MG63 (cell line): ENCODE measurements around the gene SPATC1L. TPM values are rescaled to one million over a fixed set of nuclear protein-coding genes. Genes with fewer than 3 reads are reported as not detected.

Experiments used
- DNase-seq: peaks from one replicate; pipeline ENCODE4 v3.0.0-alpha.2; 2020
- H3K27me3 ChIP-seq: fragments of 250-450 bp; sonication (Bioruptor Pico); 2 replicates; pipeline ENCODE4 v1.5.1; 2020; ENCODE audit warnings: mild to moderate bottlenecking, moderate library complexity
- H3K36me3 ChIP-seq: fragments of 250-450 bp; sonication (Bioruptor Pico); 2 replicates; pipeline ENCODE4 v1.5.1; 2020; ENCODE audit warnings: mild to moderate bottlenecking, moderate library complexity
- H3K4me3 ChIP-seq: fragments of 250-450 bp; sonication (Bioruptor Pico); 2 replicates; pipeline ENCODE4 v1.5.1; 2020; ENCODE audit warnings: mild to moderate bottlenecking, moderate library complexity
- H3K9me3 ChIP-seq: fragments of 250-450 bp; sonication (Bioruptor Pico); 2 replicates; pipeline ENCODE4 v1.5.1; 2020; ENCODE audit warnings: mild to moderate bottlenecking, moderate library complexity
- total RNA-seq: library from RNA; depleted of rRNA; stranded (reverse); fragments of >200 nt; shearing (Covaris generic); gene quantifications from 2 replicates; pipeline ENCODE4 v1.2.3, GENCODE V29; 2014; ENCODE audit warnings: low replicate concordance

Gene SPATC1L
- total RNA-seq, 1 experiment from 2014 or later = 2.4 TPM

DNA sequence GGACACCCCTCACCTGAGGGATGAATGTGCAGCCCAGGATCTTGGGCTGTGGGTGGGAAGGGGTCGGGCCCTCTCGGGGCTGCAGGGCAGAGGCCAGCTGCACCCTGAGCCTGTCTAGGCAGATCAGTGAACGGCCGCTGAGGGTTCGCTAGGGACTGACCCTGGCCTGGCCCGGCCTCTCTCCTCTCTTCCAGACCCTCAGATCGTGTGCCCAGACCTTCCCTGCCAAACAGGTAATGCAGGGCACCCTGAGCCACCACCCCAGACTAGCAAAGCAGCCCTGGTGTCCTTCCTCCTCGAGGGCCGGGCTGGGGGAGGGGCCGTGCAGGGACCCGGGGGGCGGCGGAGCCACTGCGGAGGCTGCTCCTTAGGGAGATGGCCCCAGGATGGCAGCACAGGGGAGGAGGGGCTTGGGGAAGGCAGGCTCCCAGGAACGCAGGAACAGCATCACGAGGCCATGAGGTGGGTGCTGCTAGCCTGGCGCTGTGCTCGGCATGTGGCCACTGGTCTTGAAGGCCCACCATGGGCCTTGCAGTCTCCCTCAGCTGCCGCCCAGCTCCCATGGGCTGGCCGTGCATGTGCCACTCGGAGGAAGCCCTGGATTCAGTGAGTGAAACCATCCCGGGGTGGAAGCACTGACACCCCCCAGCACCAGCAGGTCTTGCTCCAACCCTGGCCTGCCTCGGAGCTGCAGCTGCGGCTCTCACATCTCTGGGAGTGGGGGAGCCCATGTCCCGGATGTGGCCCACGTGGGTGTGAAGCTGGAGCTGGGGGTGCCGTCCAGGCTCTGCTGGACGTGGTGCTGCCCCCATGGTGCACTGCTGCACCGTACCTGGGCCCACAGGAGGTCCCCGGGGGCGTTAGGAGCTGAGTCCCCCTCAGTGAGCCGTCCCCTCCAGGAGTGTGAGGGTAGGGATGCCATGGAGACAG lies 57.7 kb downstream of the SPATC1L start:
- H3K36me3 ChIP-seq = peaks cover 97% of the 10 kb centered on the region
- no peak overlapping the region for H3K4me3 ChIP-seq
- DNase-seq = peak; percentile 1
- H3K27me3 ChIP-seq = no peaks in the 10 kb centered on the region
- H3K9me3 ChIP-seq = no peaks in the 10 kb centered on the region

DNA sequence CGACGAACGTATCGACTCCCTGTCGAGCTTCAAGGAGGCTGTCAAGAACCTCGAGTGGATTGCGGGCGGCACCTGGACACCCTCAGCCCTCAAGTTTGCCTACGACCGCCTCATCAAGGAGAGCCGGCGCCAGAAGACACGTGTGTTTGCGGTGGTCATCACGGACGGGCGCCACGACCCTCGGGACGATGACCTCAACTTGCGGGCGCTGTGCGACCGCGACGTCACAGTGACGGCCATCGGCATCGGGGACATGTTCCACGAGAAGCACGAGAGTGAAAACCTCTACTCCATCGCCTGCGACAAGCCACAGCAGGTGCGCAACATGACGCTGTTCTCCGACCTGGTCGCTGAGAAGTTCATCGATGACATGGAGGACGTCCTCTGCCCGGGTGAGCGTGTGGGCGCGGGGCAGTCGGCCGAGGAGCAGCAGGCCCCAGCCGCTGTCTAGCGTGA lies 58.4 kb downstream of the SPATC1L start:
- peaks cover 97% of the 10 kb centered on the region for H3K36me3 ChIP-seq

DNA sequence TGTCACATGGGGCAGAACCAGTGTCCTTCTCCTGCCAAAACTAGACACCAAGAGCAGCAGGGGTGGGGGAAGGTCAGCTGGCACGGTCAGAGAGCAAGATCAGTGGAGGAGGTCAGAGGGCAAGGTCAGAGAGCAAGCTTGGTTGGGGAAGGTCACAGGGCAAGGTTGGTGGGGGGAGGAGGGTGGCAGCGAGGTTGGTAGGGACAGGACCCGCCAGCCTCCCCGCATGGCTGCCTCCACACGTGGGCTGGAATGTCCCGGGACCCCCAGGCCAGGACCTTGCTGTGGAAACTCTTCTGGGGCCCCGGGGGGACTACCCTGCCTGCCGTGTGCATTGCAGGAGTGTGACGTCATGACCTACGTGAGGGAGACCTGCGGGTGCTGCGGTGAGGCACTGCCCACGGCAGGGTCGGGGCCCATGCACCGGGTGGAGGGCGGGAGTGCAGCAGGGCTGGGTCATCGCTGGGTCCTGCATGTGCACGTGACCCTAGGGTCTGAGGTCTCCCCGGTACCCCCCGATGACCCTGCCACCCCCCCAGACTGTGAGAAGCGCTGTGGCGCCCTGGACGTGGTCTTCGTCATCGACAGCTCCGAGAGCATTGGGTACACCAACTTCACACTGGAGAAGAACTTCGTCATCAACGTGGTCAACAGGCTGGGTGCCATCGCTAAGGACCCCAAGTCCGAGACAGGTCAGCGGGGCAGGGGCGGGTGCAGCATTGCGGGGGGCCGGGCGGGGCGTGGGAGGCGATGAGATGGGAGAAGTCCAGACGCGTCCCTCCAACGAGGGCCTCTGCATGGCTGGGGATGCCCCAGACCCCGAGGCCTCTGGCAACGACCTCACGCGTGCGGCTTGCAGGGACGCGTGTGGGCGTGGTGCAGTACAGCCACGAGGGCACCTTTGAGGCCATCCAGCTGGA lies 59.1 kb downstream of the SPATC1L start:
- no peak overlapping the region for H3K4me3 ChIP-seq
- no peaks in the 10 kb centered on the region for H3K9me3 ChIP-seq
- peaks cover 97% of the 10 kb centered on the region for H3K36me3 ChIP-seq
- DNase-seq = peak; percentile 10
- H3K27me3 ChIP-seq = no peaks in the 10 kb centered on the region

More for the DNA sequence above, 58.4 kb downstream of the SPATC1L start:
- Histone ChIP-seq H3K4me3 (no peak overlapping the region), H3K9me3 (no peaks in the 10 kb centered on the region), H3K27me3 (no peaks in the 10 kb centered on the region)
- no peak for DNase-seq

DNA sequence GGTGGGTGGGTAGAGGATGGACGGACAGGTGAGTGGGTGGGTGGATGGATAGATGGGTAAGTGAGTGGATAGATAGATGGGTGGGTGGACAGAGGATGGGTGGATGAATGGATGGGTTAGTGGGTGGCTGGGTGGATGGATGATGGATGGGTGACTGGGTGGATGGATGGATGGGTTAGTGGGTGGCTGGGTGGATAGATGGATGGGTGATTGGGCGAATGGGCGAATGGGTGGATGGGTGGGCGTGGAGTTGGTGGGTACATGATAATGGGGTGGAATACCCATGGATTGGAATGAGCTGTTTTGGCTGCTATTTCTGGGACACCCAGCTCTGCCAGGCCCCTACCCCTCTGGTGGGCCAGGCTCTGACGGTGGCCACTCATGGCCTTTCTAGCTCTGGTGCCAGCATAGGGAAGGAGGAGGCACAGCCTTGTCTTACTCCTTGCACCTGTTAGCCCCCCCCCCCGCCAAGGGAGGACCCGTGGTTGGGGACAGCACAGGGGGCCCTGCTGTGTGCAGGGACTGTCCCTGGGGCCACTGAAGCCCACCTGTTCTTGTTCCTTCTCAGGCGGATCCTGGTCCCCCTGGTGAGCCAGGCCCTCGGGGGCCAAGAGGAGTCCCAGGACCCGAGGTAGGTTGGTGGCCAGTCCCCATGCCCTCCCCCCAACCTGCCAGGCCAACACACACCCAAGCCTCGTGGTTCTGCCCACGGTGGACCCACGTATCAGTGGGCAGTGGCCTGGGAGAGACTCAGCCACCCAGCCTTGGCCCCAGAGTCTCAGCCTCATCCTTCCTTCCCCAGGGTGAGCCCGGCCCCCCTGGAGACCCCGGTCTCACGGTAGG lies 60.0 kb downstream of the SPATC1L start:
- DNase-seq = peak; percentile 4
- no peak overlapping the region for H3K4me3 ChIP-seq
- peaks cover 97% of the 10 kb centered on the region for H3K36me3 ChIP-seq
- H3K9me3 ChIP-seq = no peaks in the 10 kb centered on the region
- H3K27me3 ChIP-seq = no peaks in the 10 kb centered on the region

DNA sequence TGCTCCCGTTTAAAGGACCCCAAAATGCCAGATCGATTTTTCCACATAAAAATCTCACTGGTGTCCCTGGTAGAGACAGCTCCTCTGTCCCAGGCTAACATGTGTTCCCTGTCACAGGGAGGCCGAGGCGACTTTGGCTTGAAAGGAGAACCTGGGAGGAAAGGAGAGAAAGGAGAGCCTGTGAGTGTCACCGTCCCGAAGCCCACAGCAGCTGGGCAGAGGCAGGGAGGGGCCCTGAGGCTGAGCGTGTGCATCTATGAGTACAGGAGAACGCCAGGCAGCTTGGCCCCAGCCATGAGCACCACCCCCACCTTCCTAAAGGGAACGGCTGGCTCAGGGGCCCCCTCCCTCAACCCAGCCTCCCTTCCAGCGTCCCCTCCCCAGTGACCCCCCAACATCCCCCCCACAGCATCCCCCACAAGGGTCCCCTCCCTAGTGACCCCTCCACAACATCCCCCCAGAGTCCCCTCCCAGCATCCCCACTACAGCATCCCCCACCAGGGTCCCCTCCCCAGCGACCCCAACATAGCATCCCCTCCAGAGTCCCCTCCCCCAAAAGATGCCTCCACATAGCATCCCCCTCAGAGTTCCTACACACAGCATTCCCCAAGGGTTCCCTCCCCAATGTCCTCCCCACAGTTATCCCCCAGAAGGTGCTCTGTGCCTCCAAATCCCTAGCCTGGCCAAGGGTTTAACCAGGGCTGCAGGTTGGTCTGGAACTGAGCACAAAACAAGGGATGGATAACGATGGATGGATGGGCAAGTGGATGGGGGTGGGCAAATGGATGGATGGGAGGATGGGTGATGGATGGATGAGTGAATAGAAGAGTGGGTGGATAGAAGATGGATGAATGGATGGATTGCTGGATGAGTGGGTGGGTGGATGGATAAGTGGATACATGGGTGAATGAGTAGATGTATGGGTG lies 61.2 kb downstream of the SPATC1L start:
- Histone ChIP-seq H3K4me3 (no peak overlapping the region), H3K36me3 (peaks cover 97% of the 10 kb centered on the region), H3K27me3 (no peaks in the 10 kb centered on the region), H3K9me3 (no peaks in the 10 kb centered on the region)
- peak; percentile 0 for DNase-seq

DNA sequence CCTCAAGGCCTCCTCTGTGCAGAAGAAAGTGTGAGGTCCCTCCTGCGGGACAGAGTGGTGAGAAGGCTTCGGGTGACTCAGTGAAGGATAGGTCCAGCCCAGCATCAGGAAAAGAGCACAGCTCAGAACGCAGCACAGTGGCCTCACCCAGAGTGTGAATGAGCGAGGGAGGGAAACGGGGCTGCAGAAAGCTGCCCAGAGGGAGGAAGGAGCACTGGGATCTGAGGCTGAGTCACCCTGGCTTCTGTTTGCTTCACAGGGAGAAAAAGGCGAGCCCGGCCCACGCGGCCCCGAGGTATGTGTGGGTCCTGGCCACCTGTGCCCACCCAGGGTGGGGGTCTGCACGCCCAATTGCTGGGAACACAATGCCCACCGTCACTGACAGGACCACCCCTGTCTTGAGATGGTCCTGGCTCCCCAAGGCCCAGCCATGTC lies 62.0 kb downstream of the SPATC1L start:
- H3K36me3 ChIP-seq = peaks cover 97% of the 10 kb centered on the region
- DNase-seq = peak; percentile 33
- H3K4me3 ChIP-seq = no peak overlapping the region
- no peaks in the 10 kb centered on the region for H3K9me3 ChIP-seq
- H3K27me3 ChIP-seq = no peaks in the 10 kb centered on the region

DNA sequence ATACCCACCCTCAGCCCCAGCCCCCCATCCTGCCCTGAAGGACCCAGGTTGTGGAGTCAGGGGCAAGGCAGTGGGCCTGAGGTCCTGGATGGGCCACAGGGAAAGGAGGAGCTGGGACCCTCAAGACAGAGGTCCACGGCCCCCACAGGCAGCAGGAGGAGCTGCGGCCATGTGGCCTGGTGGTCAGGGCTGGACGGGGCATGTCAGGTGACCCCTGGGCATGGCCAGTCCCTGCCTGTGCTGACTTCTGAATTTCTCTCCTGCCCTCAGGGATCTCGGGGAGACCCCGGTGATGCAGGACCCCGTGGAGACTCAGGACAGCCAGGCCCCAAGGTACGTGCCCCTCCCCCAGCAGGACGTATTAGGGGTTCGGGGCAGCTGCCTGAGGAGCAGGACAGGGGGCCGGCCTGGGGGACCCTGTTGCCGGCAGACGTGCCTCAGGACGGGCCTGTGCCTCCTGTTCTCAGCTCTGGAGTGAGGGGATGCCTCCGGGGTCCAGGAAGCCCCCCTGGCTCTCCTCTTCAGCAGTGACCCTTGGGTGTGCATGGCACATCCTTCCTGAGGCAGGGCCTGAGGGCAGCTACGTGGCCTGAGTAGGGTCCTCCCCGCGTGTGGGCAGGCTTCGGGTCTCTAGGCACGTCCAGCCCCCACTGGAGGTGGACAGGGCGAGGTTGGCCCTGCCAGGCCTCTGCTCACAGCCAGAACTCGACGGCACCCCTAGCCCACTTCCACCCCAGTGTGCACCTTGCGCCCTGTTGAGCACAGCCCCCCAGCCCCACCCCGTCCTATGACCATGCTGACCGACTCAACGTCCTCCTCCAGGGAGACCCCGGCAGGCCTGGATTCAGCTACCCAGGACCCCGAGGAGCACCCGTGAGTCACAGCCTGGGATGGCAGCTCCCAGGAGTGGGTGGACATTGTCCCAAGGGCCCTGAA lies 62.7 kb downstream of the SPATC1L start:
- Histone ChIP-seq H3K36me3 (peaks cover 97% of the 10 kb centered on the region), H3K9me3 (no peaks in the 10 kb centered on the region), H3K4me3 (no peak overlapping the region), H3K27me3 (no peaks in the 10 kb centered on the region)
- DNase-seq = peak; percentile 4

DNA sequence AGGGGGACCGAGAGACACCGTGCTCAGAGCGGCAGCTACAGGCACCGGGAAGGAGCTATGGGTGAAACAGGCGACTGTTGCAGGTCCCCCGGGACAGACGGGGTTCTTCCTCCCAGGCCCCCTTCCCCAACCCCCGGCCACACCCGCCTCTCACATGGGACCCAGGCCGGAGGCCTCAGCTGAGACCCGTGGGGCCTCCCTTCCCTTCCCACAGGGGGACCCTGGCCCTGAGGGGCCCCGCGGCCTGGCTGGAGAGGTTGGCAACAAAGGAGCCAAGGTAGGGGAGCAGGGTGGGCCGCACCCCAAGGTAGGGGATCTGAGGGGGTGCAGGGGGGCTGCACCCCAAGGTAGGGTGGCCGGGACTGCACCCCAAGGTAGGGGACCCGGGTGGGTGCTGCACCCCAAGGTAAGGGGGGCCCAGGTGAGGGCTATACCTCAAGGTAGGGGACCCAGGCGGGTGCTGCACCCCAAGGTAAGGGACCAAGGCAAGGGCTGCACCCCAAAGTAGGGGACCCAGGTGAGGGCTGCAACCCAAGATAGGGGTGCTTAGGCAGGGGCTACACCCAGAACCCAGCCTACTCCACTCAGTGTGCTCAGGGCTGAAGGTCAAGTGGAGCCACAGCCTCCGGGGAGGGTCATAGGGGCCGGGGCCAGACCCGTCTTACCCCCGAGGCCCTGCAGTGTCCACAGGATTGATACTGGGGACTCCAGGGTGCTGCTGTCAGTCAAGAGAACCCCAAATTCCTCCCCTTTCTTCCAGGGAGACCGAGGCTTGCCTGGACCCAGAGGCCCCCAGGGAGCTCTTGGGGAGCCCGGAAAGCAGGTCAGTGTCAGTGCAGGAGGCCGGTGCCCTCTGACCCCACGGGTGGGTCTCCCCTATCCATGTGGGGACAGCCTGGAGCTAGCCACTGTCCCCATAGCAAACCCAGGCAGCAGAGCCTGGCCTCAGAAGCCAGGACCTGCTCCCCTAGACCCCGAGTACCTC lies 63.7 kb downstream of the SPATC1L start:
- H3K9me3 ChIP-seq = no peaks in the 10 kb centered on the region
- H3K4me3 ChIP-seq = no peak overlapping the region
- peaks cover 97% of the 10 kb centered on the region for H3K36me3 ChIP-seq
- H3K27me3 ChIP-seq = no peaks in the 10 kb centered on the region
- DNase-seq = peak; percentile 0

DNA sequence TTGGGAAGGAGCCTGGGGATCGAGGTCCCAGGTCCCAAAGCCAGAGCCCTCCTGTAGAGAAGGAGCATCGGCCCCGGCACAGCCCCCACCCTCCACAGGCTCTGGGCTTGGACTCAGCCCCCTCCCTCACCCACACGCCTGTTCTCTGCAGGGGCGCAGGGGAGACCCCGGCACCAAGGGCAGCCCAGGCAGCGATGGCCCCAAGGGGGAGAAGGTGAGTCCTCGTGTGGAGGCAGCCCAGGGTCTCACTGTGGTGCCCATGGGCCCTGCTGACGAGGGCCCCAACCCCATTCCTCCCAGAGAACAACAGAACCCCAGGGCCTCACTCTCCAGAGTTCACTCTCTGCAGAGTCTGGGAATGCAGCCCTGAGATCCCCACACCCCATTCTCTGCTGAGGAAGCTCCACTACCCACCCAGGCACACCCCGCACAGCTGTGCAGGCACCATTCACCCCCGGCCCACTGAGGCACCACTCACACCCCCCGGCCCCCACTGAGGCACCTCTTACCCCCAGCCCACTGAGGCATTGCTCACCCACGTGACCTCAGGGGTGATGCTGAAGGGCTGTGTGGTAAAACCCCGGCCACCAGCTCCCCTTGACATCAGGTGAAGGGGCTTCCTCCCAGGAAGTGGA lies 64.5 kb downstream of the SPATC1L start:
- H3K4me3 ChIP-seq = no peak overlapping the region
- H3K36me3 ChIP-seq = peaks cover 97% of the 10 kb centered on the region
- peaks cover under 1% of the 10 kb centered on the region for H3K9me3 ChIP-seq
- peak; percentile 1 for DNase-seq
- H3K27me3 ChIP-seq = no peaks in the 10 kb centered on the region

DNA sequence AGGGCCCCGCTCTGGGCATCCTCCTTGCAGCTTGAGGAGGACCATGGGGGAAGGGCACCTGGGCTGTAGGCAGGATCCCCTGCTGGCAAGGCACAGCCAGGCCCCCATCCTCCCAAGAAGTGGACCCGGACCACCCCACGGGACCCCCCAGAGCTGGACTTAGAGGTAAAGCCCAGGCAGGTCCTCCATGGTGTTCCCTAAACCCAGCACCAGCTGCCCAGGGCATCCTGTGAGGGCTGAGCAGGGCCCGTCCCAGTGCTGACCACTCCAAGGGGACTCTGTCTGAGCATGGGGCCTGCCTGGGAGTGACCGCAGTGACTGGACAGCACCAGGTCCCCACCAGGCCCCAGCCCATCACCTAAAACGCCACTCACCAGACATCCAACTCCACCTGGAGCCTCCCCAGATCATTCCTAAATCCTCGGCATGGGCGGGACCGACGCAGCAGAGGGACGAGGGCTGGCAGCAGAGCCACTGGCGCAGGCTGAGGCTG lies 65.1 kb downstream of the SPATC1L start:
- H3K9me3 ChIP-seq = peaks cover 5% of the 10 kb centered on the region
- peaks cover 97% of the 10 kb centered on the region for H3K36me3 ChIP-seq

DNA sequence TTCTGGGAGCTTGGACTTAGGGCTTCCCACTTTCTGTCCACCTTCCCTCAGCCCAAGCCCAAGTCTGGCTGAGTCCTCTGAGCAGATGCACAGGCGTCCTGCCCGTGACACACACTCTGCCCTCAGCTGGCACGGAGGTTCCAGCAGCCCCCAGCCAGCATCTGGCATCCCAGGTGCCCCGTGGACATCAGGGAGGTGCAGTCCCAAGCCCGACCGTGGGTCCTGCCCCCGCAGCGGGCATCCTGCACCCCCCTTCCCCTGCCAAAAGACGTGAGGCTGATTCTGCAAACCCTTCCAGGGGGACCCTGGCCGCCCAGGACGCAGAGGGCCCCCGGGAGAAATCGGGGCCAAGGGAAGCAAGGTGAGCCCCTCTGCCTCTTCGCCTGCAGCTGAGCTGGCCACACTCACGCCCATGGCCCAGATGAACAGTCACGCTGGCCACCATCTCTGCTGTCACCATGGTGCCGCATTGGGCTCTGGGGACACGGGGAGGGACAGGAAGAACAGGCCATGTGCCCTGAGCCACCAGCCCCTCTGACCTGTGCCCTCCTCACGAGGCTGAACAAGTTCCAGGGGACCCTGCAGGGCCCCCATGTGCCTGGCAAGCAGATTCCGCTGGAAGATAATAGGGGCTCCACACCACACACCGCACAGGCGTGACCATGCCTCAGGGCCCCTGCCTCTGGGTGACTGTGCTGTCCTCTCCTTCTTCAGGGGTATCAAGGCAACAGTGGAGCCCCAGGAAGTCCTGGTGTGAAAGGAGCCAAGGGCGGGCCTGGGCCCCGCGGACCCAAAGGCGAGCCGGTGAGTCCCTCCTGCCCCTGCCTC lies 65.7 kb downstream of the SPATC1L start:
- H3K4me3 ChIP-seq = no peak overlapping the region
- H3K36me3 ChIP-seq = peaks cover 97% of the 10 kb centered on the region
- DNase-seq = peak; percentile 1
- H3K9me3 ChIP-seq = peaks cover 8% of the 10 kb centered on the region
- no peaks in the 10 kb centered on the region for H3K27me3 ChIP-seq

More for the DNA sequence above, 65.1 kb downstream of the SPATC1L start:
- no peaks in the 10 kb centered on the region for H3K27me3 ChIP-seq
- peak; percentile 1 for DNase-seq
- no peak overlapping the region for H3K4me3 ChIP-seq
